Bronchial epithelial cell (primary cell): ENCODE data around the gene TMTC1. TPM values are rescaled to one million over a fixed set of nuclear protein-coding genes. Genes with fewer than 3 reads are reported as not detected.
A peak's percentile ranks its signal among the peaks of the same experiment; 100 is the strongest.

Experiments
- DNase-seq: peaks from one replicate; pipeline ENCODE4 v3.0.0-alpha.2; 2010; ENCODE audit warnings: low read depth
- FAIRE-seq: peaks from 2 replicates; lab custom pipeline; 2011; peaks lifted over from hg19 to GRCh38; lab: Jason Lieb, UNC
- H3K27me3 ChIP-seq: 2 replicates; pipeline ENCODE4 v1.5.1; 2011; ENCODE audit warnings: low read length; ENCODE audit not compliant: control insufficient read depth, insufficient read depth
- H3K36me3 ChIP-seq: 2 replicates; pipeline ENCODE4 v1.5.1; 2011; ENCODE audit warnings: low read length; ENCODE audit not compliant: control insufficient read depth, insufficient read depth
- H3K4me3 ChIP-seq: 2 replicates; pipeline ENCODE4 v1.5.1; 2011; ENCODE audit warnings: mild to moderate bottlenecking, low read depth, low read length, control low read depth
- total RNA-seq: library from RNA; depleted of rRNA; stranded (reverse); fragments of >200 nt; gene quantifications from 2 replicates; pipeline ENCODE4 v1.2.1, GENCODE V29; 2014
- TF ChIP-seq, protein P1 (sequence below): IDR thresholded peaks from 2 replicates; pipeline ENCODE4 v1.5.1; 2011; ENCODE audit warnings: mild to moderate bottlenecking, moderate library complexity, low read length, control low read depth, inconsistent platforms; ENCODE audit not compliant: insufficient read depth, severe bottlenecking

The TMTC1 gene
- total RNA-seq, 1 donor from 2014 or later, result 4.5 TPM

DNA sequence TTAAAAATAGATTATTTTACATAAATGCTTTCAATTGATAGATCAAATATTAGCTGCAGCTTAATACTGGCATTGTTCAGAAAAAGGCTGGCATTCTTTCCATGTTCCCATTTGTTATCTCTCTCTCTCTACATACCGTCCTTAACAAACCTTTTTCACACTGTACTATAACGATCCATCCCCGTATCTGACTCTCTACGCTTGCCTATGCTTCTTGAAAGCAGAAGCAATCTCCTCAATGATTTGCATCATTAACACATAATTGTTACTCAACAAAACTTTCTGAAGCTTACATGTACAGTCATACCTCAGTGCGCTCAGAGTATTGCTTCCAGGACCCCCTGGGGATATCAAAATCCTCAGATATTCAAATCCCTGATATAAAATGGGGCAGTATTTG lies 89.7 kb downstream of the TMTC1 start:
- Histone ChIP-seq H3K4me3 (no peak overlapping the region), H3K36me3 (no peaks in the 10 kb centered on the region), H3K27me3 (no peaks in the 10 kb centered on the region)
- TF ChIP-seq, protein P1, sequence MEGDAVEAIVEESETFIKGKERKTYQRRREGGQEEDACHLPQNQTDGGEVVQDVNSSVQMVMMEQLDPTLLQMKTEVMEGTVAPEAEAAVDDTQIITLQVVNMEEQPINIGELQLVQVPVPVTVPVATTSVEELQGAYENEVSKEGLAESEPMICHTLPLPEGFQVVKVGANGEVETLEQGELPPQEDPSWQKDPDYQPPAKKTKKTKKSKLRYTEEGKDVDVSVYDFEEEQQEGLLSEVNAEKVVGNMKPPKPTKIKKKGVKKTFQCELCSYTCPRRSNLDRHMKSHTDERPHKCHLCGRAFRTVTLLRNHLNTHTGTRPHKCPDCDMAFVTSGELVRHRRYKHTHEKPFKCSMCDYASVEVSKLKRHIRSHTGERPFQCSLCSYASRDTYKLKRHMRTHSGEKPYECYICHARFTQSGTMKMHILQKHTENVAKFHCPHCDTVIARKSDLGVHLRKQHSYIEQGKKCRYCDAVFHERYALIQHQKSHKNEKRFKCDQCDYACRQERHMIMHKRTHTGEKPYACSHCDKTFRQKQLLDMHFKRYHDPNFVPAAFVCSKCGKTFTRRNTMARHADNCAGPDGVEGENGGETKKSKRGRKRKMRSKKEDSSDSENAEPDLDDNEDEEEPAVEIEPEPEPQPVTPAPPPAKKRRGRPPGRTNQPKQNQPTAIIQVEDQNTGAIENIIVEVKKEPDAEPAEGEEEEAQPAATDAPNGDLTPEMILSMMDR, result no peak
- FAIRE-seq (no peak), DNase-seq (no peak)

DNA sequence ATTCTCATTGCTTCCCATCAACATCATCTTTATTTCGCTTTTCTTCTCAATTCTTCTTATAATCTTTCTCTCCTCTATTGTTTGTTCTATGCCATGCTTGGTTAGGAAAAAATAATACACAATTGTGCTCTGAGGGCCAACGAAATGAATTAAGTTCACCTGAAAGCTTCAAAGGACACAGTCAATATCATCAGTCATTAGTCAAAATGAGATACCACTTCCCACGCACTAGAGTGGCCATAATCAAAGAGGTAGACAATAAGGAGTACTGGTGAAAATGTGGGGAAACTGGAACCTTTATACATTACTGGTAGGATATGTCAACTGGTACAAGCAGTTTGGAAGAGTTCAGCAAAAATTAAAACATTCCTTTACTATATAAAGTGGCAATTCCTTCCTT lies 91.5 kb downstream of the TMTC1 start:
- no peak overlapping the region for H3K4me3 ChIP-seq
- H3K36me3 ChIP-seq, result no peaks in the 10 kb centered on the region
- no peak for DNase-seq
- no peaks in the 10 kb centered on the region for H3K27me3 ChIP-seq
- TF ChIP-seq, protein P1, result no peak
- FAIRE-seq, result no peak

DNA sequence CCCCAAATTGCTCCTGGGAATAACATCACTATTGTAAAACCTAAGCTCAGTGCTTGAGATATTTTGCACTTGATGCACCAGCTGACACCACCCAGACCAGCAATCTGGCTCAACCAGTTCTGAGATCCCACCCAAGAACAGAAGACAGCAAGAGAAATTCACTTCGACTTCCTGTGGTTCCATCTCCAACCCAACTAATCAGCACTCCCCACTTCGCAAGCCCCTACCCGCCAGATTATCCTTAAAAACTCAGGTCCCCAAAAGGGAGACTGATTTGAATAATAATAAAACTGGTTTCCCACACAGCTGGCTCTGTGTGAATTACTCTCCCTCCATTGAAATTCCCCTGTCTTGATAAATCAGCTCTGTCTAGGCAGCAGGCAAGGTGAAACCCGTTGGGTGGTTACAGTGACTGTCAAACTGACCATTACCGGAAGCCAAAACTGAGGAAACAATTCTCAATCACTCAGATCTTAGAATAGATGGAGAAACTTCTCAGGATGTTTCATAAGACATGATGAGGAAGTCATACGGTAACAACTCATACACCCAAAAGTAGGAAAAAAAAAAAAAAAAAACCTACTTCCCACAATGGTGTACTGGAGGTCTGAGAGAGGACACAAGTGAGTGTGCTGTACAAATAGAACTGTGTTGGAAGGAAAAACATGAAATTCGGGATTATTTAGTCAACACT lies 92.4 kb downstream of the TMTC1 start:
- H3K4me3 ChIP-seq, result no peak overlapping the region
- TF ChIP-seq, protein P1, result no peak
- DNase-seq (peak; percentile 8), FAIRE-seq (no peak)
- no peaks in the 10 kb centered on the region for H3K36me3 ChIP-seq
- H3K27me3 ChIP-seq, result no peaks in the 10 kb centered on the region

DNA sequence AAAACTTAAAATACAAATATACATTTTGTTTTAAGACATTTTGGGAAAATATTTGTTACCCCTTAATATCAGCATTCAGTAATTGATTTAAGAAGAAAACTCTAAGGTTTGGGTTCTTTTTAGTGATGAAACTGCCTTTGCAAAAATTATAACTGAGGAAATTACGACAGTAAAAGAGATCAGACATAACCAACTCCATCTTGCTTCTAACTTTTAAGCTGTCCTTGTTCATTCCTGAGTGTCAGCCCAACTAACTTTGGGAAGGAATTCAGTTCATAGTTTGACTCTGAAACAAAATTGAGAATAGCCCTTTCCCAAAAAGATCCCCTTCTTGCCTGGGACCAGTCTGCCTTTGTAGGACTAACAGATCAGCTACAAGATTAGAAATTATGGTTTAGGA lies 93.0 kb downstream of the TMTC1 start:
- no peaks in the 10 kb centered on the region for H3K36me3 ChIP-seq
- no peaks in the 10 kb centered on the region for H3K27me3 ChIP-seq
- DNase-seq (no peak), FAIRE-seq (no peak)
- no peak overlapping the region for H3K4me3 ChIP-seq
- TF ChIP-seq, protein P1, result no peak

DNA sequence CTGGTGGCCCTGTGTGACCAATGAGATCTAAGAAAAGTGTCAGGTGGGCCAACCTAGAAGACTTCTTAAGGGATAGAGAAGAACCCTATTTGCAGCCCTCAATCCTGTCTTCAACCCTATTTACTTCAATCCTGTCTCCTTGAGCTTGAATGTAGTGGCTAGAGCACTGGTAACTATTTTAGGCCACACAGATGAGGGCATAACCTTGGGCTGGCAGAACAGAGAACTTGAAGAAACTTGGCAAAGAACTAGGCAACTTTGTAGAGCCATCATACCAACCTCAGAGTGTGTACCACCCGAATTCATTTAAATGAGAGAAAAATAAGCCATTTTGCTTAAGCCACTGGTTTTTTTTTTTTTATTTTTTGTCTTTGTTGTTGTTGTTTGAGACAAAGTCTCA lies 94.8 kb downstream of the TMTC1 start:
- DNase-seq (no peak), FAIRE-seq (no peak)
- H3K36me3 ChIP-seq, result no peaks in the 10 kb centered on the region
- H3K4me3 ChIP-seq, result no peak overlapping the region
- H3K27me3 ChIP-seq, result no peaks in the 10 kb centered on the region
- TF ChIP-seq, protein P1, result no peak

DNA sequence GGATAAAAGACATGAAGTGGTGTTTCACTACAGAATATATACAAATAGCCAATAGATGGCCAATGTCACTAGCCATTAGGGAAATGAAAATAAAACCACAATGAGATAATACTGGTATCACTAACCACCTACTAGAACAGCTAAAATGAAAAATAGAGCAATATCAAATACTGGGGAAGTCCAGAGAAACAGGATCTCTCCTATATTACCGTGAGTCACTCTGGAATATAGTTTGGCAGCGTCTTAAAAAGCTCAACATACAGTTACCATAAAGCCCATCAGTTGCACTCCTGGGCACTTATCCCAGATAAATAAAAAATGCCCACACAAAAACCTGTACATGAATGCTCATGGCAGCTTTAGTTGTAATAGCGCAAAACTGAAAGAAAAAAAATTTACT lies 101.7 kb downstream of the TMTC1 start:
- no peak for FAIRE-seq
- Histone ChIP-seq H3K27me3 (no peaks in the 10 kb centered on the region), H3K36me3 (no peaks in the 10 kb centered on the region), H3K4me3 (no peak overlapping the region)
- peak; percentile 43 for DNase-seq
- TF ChIP-seq, protein P1, result no peak
